Erythroblast (primary cell): ENCODE data around the gene RIT2.

Source experiments
- GATA1 ChIP-seq: IDR thresholded peaks from 2 replicates; pipeline ENCODE4 v1.6.1; 2011; ENCODE audit warnings: low read depth, mild to moderate bottlenecking, control low read depth, low read length, moderate library complexity
- POLR2A ChIP-seq: IDR thresholded peaks from 2 replicates; pipeline ENCODE4 v1.6.1; 2011; ENCODE audit warnings: mild to moderate bottlenecking, low read length

GRCh38 chr18:42969366-42969765 is 146.1 kb downstream of the RIT2 start:
- TF ChIP-seq POLR2A, result no peak
- no peak for TF ChIP-seq GATA1
